GM23338 (cell line): ENCODE measurements around the gene MRPL37. TPM values are rescaled to one million over a fixed set of nuclear protein-coding genes. Genes with fewer than 3 reads are reported as not detected.

Source experiments
- ATAC-seq: fragments of 200-7000 bp; cut with Tn5 transposase; 3 replicates; pipeline ENCODE4 v1.9.1; 2020
- DNase-seq: peaks from one replicate; pipeline ENCODE4 v3.0.0-alpha.2; 2015; ENCODE audit warnings: low spot score
- H2AFZ ChIP-seq: fragments of 200-600 bp; sonication (generic); 2 replicates; pipeline ENCODE4 v1.8.0; 2016; ENCODE audit warnings: antibody characterized with exemption, mild to moderate bottlenecking, moderate library complexity
- H3F3A ChIP-seq: fragments of 200-600 bp; sonication (generic); replicated peaks from 2 replicates; pipeline ENCODE4 v1.8.0; 2017; ENCODE audit warnings: antibody characterized with exemption, mixed run types, low read depth
- H3K27ac ChIP-seq: fragments of 200-600 bp; sonication (generic); 2 replicates; pipeline ENCODE4 v1.6.1; 2016; ENCODE audit warnings: low read depth
- H3K27me3 ChIP-seq: fragments of 200-600 bp; sonication (generic); 2 replicates; pipeline ENCODE4 v1.8.0; 2016; ENCODE audit warnings: mild to moderate bottlenecking, mixed run types, moderate library complexity; ENCODE audit not compliant: insufficient read depth
- H3K36me3 ChIP-seq: fragments of 200-600 bp; sonication (generic); 2 replicates; pipeline ENCODE4 v1.8.0; 2016; ENCODE audit warnings: mild to moderate bottlenecking; ENCODE audit not compliant: insufficient read depth
- H3K4me1 ChIP-seq: fragments of 200-600 bp; sonication (generic); 2 replicates; pipeline ENCODE4 v1.8.0; 2016; ENCODE audit warnings: mild to moderate bottlenecking, moderate library complexity; ENCODE audit not compliant: insufficient read depth
- H3K4me2 ChIP-seq: fragments of 200-600 bp; sonication (generic); 2 replicates; pipeline ENCODE4 v1.7.1; 2017; ENCODE audit warnings: mixed run types
- H3K4me3 ChIP-seq: fragments of 200-600 bp; sonication (generic); 2 replicates; pipeline ENCODE4 v1.6.1; 2016; ENCODE audit warnings: mixed run types
- H3K79me2 ChIP-seq: fragments of 200-600 bp; sonication (generic); replicated peaks from 2 replicates; pipeline ENCODE4 v1.8.0; 2017; ENCODE audit warnings: mild to moderate bottlenecking; ENCODE audit not compliant: insufficient read depth
- H3K9me2 ChIP-seq: fragments of 200-600 bp; sonication (generic); 2 replicates; pipeline ENCODE4 v1.8.0; 2017; ENCODE audit not compliant: insufficient read depth
- H4K20me1 ChIP-seq: fragments of 200-600 bp; sonication (generic); replicated peaks from 2 replicates; pipeline ENCODE4 v1.8.0; 2017; ENCODE audit warnings: mild to moderate bottlenecking; ENCODE audit not compliant: insufficient read depth
- H3K27ac Mint-ChIP-seq: 2 replicates; pipeline ENCODE4 v1.8.0; 2020; ENCODE audit warnings: inconsistent platforms, mild to moderate bottlenecking, moderate library complexity, mixed read lengths
- H3K27me3 Mint-ChIP-seq: 3 replicates; pipeline ENCODE4 v1.8.0; 2022; ENCODE audit warnings: low read depth, mild to moderate bottlenecking, moderate library complexity, mixed read lengths, inconsistent platforms; ENCODE audit not compliant: insufficient read depth, poor library complexity
- H3K36me3 Mint-ChIP-seq: 3 replicates; pipeline ENCODE4 v1.8.0; 2021; ENCODE audit warnings: low read depth, mild to moderate bottlenecking, inconsistent platforms, moderate library complexity, mixed read lengths
- H3K4me1 Mint-ChIP-seq: 3 replicates; pipeline ENCODE4 v1.8.0; 2020; ENCODE audit warnings: mild to moderate bottlenecking, inconsistent platforms, mixed read lengths
- H3K4me3 Mint-ChIP-seq: 3 replicates; pipeline ENCODE4 v1.8.0; 2021; ENCODE audit warnings: moderate library complexity, mild to moderate bottlenecking, inconsistent platforms, mixed read lengths
- H3K9me3 Mint-ChIP-seq: 3 replicates; pipeline ENCODE4 v1.8.0; 2020; ENCODE audit warnings: moderate library complexity, mild to moderate bottlenecking, inconsistent platforms, mixed read lengths
- CREB1 ChIP-seq: fragments of 250-450 bp; sonication (Bioruptor Pico); IDR thresholded peaks from 2 replicates; pipeline ENCODE4 v1.5.0; 2020; ENCODE audit warnings: low read depth, mild to moderate bottlenecking, moderate library complexity
- CTCF ChIP-seq, 2 experiments: fragments of 200-600 bp in 1 of 2; sonication (generic) in 1 of 2; conservative IDR thresholded peaks; 2 replicates each; pipeline versions ENCODE4 v1.5.1 to v1.6.1; 2016 to 2017; ENCODE audit warnings: antibody characterized with exemption in 2 of 2, low read depth in 2 of 2, mild to moderate bottlenecking in 2 of 2, moderate library complexity in 1 of 2
- EZH2 ChIP-seq: fragments of 200-600 bp; sonication (generic); IDR thresholded peaks from one replicate; pipeline ENCODE4 v1.8.0; 2017; ENCODE audit warnings: antibody characterized with exemption, mild to moderate bottlenecking, low read depth; ENCODE audit not compliant: unreplicated experiment
- EZH2phosphoT487 ChIP-seq: fragments of 200-600 bp; sonication (generic); IDR thresholded peaks from one replicate; pipeline ENCODE4 v1.8.1; 2018; ENCODE audit warnings: antibody characterized with exemption; ENCODE audit not compliant: unreplicated experiment
- JUNB ChIP-seq: IDR thresholded peaks from one replicate; pipeline ENCODE4 v1.6.1; 2016; ENCODE audit warnings: antibody characterized with exemption; ENCODE audit not compliant: unreplicated experiment
- NANOG ChIP-seq: IDR thresholded peaks from 2 replicates; pipeline ENCODE4 v1.6.1; 2016; ENCODE audit warnings: antibody characterized with exemption, borderline replicate concordance
- POLR2AphosphoS5 ChIP-seq: IDR thresholded peaks from 2 replicates; pipeline ENCODE4 v1.6.1; 2016; ENCODE audit warnings: antibody characterized with exemption, low read depth
- REST ChIP-seq: IDR thresholded peaks from one replicate; pipeline ENCODE4 v1.6.1; 2018; ENCODE audit warnings: antibody characterized with exemption; ENCODE audit not compliant: unreplicated experiment
- STAT1 ChIP-seq: IDR thresholded peaks from one replicate; pipeline ENCODE4 v1.6.1; 2016; ENCODE audit warnings: antibody characterized with exemption; ENCODE audit not compliant: unreplicated experiment
- ZNF114 ChIP-seq: fragments of 250-450 bp; sonication (Bioruptor Pico); IDR thresholded peaks from 2 replicates; pipeline ENCODE4 v1.5.0; 2020; ENCODE audit warnings: mild to moderate bottlenecking, moderate library complexity
- ZNF462 ChIP-seq: fragments of 250-450 bp; sonication (Bioruptor Pico); IDR thresholded peaks from 2 replicates; pipeline ENCODE4 v1.5.0; 2020; ENCODE audit warnings: mild to moderate bottlenecking, moderate library complexity
- polyA plus RNA-seq: library from polyadenylated mRNA; unstranded; fragments of >200 nt; fragmentation: Nextera tagmentation; extraction: Ambion mirVana; gene quantifications from 2 replicates; pipeline ENCODE4 v1.2.1, GENCODE V29; 2016
- total RNA-seq: library from RNA; depleted of rRNA; stranded (reverse); fragments of >200 nt; shearing (Covaris generic); gene quantifications from 2 replicates; pipeline ENCODE4 v1.2.3, GENCODE V29; 2014

MRPL37 gene
- total and polyA plus RNA-seq, 2 experiments from 2014 or later, result 130 to 155 TPM

GRCh38 chr1:54159733-54160316 is 40.1 kb upstream of the MRPL37 start (continued):
- TF ChIP-seq STAT1 (no peak), CTCF (conservative IDR thresholded peaks at IDR 0.05; ENCODE audit: low read depth in 2 of 2) (no peak), EZH2phosphoT487 (no peak), EZH2 (no peak), JUNB (no peak)

- Mint-ChIP-seq H3K9me3 (no peaks in the 10 kb centered on the region), H3K4me1 (peaks cover 7% of the 10 kb centered on the region; the same call in 1 of the 3 replicates), H3K4me3 (no peak overlapping the region), H3K36me3 (no peaks in the 10 kb centered on the region), H3K27me3 (peaks cover 5% of the 10 kb centered on the region), H3K27ac (no peak overlapping the region)
- no peaks in the 10 kb centered on the region for H3K36me3 ChIP-seq
- H3K4me3 ChIP-seq, result no peak overlapping the region
- H3K4me2 ChIP-seq, result no peak overlapping the region
- H3K4me1 ChIP-seq, result no peaks in the 10 kb centered on the region
- H3F3A ChIP-seq, result no peaks in the 10 kb centered on the region
- ATAC-seq, result no peak
- H3K27me3 ChIP-seq, result no peaks in the 10 kb centered on the region
- DNase-seq, result no peak
- H2AFZ ChIP-seq, result no peak overlapping the region
- no peaks in the 10 kb centered on the region for H3K79me2 ChIP-seq
- H3K9me2 ChIP-seq, result no peaks in the 10 kb centered on the region
- H3K27ac ChIP-seq, result no peak overlapping the region
- H4K20me1 ChIP-seq, result no peaks in the 10 kb centered on the region
- TF ChIP-seq ZNF114 (CRISPR knock-in tag) (no peak), CTCF (conservative IDR thresholded peaks at IDR 0.05; ENCODE audit: low read depth in 2 of 2) (no peak), NANOG (no peak), POLR2AphosphoS5 (no peak), JUNB (no peak), CREB1 (CRISPR knock-in tag) (no peak), ZNF462 (no peak), EZH2 (no peak), STAT1 (no peak), REST (no peak)
Observed at GRCh38 chr1:54160351-54160750, 39.6 kb upstream of the MRPL37 start.
